Stimulated activated CD4-positive, alpha-beta T cell treated with anti-CD3 and anti-CD28 coated beads, Interleukin-4, amount 100 ng/mL, for 1 hour (primary cell): ENCODE measurements around the gene GNAI2.
"Not testable (repeated sequence)": the region's sequence is repeated elsewhere in the genome, so short reads cannot be mapped to it uniquely, and the experiment has no call there.

Experiments used
- DNase-seq: peaks from one replicate; pipeline ENCODE4 v3.0.0-alpha.2; 2020

The GNAI2 gene

GRCh38 chr3:50265571-50265970 is 29.6 kb downstream of the GNAI2 start:
- DNase-seq: no peak

DNA sequence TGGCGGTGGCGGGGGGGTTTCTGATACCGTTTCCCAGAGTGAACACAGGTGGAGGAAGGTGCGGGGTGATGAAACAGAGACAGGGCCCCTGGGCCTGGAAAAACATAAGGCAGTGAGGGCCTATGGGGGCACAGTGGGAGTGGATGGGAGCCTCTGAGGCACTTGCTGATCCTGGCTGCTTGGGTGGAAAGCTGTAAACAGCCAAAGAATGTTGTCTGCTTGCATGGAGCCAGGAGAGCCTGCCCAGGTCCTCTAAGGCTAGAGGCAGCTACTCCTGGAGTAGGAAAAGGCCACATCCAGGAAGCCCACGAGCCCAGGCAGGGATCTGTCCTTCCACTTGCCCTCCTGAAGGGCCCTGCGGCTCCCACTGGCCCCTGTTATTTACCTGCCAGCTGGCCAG is 30.0 kb downstream of the GNAI2 start:
- no peak for DNase-seq

- no peak for DNase-seq
Observed at GRCh38 chr3:50266836-50267235, 30.8 kb downstream of the GNAI2 start.

DNA sequence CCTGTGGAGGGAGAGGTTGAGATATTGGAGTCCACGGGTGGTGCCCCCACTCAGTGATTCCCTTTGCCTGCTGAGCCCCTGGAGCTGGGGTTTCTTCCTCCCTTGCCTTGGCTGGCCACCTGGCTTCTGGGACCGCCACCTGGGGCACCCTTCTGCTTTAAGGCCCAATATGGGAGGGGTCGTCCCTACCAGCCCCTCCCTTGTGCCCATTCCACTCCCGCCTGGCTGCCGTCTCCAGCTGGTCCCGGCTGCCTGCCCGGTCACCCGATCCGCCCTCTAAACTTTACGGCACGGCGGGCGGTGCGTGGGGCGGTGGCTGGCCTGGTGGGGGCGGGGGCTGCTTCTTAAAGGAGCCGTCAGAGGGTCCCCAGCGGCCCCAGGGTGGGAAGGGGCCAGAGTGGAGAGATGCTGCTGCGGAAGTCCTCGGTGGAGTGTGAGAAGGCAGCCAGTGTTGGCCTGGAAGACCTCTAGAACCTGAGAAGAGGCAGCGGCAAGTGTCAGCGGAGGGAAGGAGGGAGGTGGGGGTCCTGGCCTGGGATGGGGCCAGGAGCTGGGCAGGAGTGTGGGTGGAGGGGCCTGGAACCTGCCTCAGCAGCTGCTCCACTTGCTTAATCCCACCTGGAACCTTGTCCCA is 31.4 kb downstream of the GNAI2 start:
- no peak for DNase-seq

DNA sequence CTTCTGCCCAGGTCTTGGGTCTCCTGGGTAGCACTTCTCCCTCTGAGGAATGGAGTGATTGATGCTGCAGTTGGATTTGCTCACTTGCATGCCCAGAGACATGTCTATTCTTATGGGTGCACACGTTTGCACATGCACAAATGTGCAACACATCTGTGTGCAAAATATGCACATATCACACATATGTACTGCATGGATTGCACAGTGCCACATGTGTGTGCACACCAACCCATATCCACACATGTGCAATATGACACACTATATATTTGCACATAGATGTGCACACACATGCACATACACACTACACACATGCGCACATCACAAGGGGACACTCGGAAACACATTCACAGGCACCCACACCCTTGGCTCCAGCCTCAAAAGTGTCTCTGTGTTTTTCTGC is 32.3 kb downstream of the GNAI2 start:
- no peak for DNase-seq

- no peak for DNase-seq
Observed at GRCh38 chr3:50268703-50269451, 32.9 kb downstream of the GNAI2 start, which contains the start of gene SEMA3B. Gene SEMA3B (plus strand): TSS chr3:50269147. CDS start chr3:50269241, 94 bp downstream.

GRCh38 chr3:50269460-50269859 is 33.5 kb downstream of the GNAI2 start:
- DNase-seq: no peak

DNA sequence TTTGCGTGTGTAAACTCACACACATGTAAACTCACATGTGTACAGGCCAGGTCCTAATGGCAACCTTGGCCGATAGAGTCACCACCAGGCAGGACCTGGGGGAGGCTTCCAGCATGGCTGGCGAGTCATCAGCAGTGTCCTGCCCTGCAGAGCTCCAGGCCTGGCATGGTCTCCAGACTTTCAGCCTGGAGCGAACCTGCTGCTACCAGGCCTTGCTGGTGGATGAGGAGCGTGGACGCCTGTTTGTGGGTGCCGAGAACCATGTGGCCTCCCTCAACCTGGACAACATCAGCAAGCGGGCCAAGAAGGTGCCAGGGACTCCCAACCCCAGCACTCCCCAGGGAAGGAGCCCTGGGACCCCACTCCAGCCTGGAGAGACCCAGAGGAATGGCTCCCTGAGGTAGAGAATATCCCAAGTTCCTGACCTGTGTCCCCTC is 34.0 kb downstream of the GNAI2 start:
- DNase-seq: no peak

- no peak for DNase-seq
Observed at GRCh38 chr3:50270422-50271224, 34.6 kb downstream of the GNAI2 start.

GRCh38 chr3:50271314-50271936 is 35.4 kb downstream of the GNAI2 start:
- DNase-seq: no peak

GRCh38 chr3:50272538-50272910 is 36.5 kb downstream of the GNAI2 start:
- DNase-seq: not testable (repeated sequence)

DNA sequence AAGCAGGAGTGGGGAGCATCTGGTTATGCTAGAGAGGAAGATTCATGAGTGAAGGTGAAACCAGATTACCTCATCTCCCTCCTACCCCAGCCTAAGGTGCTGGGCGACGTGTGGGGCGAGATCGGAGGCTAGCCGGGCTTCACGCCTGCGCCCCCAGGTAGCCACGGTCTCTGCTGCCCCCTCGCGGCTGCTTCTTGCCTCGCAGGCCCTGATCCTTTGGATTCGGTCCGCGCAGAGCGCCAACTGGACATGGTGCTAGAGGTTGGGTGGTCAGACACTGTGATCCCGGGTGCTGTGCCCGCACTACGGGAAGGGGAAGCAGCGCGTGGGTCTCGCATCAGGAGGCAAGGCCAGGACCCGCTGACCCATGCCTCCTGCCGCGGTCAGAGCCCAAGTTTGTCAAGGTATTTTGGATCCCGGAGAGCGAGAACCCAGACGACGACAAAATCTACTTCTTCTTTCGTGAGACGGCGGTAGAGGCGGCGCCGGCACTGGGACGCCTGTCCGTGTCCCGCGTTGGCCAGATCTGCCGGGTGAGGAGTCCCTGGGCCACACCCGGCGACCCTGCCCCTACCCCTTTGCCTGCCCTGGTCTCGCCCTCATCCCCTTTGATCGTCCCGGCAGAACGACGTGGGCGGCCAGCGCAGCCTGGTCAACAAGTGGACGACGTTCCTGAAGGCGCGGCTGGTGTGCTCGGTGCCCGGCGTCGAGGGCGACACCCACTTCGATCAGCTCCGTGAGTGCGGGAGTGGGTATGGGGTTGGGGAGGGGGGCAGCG is 37.1 kb downstream of the GNAI2 start:
- peak; percentile 90 for DNase-seq

- no peak for DNase-seq
Observed at GRCh38 chr3:50273689-50274065, 37.7 kb downstream of the GNAI2 start.

DNA sequence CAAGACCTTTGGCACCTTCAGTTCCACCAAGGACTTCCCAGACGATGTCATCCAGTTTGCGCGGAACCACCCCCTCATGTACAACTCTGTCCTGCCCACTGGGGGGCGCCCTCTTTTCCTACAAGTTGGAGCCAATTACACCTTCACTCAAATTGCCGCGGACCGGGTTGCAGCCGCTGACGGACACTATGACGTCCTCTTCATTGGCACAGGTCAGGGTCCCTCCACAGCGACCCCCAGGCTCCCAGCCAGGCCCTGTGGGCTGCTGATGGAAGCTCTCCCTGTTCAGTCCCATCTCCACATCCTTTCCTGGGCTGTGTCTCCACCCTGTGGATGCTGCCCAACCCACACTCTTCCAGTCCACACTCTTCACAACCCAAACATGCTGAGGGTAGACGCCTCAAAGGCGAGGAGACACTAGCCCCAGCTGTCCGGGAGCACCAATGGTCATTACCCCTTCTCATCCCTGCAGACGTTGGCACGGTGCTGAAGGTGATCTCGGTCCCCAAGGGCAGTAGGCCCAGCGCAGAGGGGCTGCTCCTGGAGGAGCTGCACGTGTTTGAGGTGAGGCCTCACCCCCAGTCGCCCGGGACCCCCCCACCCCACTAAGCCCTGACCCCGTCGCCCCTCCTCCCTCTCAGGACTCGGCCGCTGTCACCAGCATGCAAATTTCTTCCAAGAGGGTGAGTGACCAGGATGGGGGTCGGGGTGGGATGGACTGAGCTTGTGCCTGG is 38.5 kb downstream of the GNAI2 start:
- peak; percentile 78 for DNase-seq

GRCh38 chr3:50275141-50275995 is 39.4 kb downstream of the GNAI2 start:
- DNase-seq: no peak

DNA sequence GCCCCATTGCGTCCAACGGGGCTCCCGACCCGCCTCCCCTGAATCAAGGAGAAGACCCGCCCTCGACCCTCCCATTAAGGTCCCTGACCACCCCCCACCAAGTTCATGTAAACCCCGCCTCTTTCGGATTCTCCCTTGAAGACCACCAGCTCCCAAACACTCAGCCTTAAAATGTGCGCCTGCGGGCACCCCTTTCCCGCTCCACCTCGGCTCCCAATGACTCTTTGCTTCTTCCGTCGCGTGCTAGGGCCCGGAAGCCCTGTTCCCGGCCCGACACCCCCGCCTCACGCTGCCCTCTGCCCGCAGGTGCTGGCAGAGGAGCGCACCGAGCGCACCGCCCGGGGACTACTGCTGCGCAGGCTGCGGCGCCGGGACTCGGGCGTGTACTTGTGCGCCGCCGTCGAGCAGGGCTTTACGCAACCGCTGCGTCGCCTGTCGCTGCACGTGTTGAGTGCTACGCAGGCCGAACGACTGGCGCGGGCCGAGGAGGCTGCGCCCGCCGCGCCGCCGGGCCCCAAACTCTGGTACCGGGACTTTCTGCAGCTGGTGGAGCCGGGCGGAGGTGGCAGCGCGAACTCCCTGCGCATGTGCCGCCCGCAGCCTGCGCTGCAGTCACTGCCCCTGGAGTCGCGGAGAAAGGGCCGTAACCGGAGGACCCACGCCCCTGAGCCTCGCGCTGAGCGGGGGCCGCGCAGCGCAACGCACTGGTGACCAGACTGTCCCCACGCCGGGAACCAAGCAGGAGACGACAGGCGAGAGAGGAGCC is 40.2 kb downstream of the GNAI2 start:
- peak; percentile 46 for DNase-seq

GRCh38 chr3:50276762-50277101 is 40.7 kb downstream of the GNAI2 start:
- DNase-seq: no peak

DNA sequence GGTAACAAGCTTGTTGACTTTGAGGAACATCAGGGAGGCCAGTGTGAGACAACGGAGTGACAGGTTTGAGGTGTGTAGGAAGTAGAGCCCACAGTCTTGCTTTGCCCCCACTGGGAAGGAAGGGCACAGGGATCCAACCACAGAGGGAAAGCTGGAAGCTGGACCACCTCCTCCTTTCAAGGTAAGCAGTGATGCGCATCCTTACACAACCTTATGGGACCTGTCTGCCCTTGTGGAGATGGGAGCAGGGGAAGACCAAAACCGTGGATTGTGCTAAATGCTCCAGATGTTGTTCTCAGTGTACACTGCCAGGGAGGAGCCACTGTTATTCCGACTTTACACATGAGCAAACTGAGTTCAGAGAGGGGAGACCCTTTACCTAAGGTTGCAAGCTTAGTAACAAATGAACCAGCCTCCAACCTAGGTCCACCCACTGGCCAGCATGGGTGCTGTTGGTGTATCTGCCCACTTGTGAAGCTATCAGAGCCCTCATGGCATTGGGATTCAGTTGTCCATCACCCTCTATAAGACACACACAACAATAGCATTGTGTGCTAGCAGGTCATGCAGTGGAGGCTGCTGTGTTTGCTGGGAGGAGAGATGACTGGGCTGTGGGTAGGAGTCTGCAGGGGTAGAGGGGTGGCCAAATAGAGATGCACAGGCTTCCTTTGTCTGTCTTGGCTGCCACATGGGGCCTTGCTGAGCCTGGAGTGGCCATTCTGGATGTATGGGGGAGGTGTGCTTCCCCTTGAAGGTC is 42.3 kb downstream of the GNAI2 start:
- no peak for DNase-seq

- DNase-seq: no peak
Observed at GRCh38 chr3:50278880-50279224, 42.8 kb downstream of the GNAI2 start, which contains the start of gene LSMEM2. Gene LSMEM2 (plus strand): TSS chr3:50279087. CDS start chr3:50279114, 27 bp downstream.
